NB4 (cell line): Measurements from ENCODE around the gene INO80.
A peak's percentile ranks its signal among the peaks of the same experiment; 100 is the strongest.

Experiments
- DNase-seq: peaks from one replicate; pipeline ENCODE4 v3.0.0; 2010; ENCODE audit warnings: low read depth
- H3K4me3 ChIP-seq: one replicate; pipeline ENCODE4 v1.5.1; 2011; ENCODE audit warnings: mild to moderate bottlenecking, low read depth, low read length, moderate library complexity
- CTCF ChIP-seq: IDR thresholded peaks from one replicate; pipeline ENCODE4 v1.5.1; 2012; ENCODE audit warnings: low read depth, low read length
- MAX ChIP-seq: IDR thresholded peaks from 2 replicates; pipeline ENCODE4 v1.6.1; 2011; ENCODE audit warnings: low read depth, low read length
- MYC ChIP-seq: IDR thresholded peaks from 2 replicates; pipeline ENCODE4 v1.6.1; 2011; ENCODE audit warnings: low read depth, low read length
- POLR2A ChIP-seq: IDR thresholded peaks from 2 replicates; pipeline ENCODE4 v1.6.1; 2011; ENCODE audit warnings: mild to moderate bottlenecking; ENCODE audit not compliant: insufficient read length; ENCODE audit errors: extremely low read depth

INO80 gene

GRCh38 chr15:40930430-40931299 lies 185.4 kb downstream of the INO80 start:
- peak; percentile 39 for TF ChIP-seq CTCF
- no peak for TF ChIP-seq MYC
- no peak for TF ChIP-seq POLR2A
- no peak for TF ChIP-seq MAX

GRCh38 chr15:40929660-40930429 lies 186.2 kb downstream of the INO80 start:
- H3K4me3 ChIP-seq = peak overlapping the region; percentile 50
- no peak; the same call in 1 of the 2 replicates for TF ChIP-seq MAX
- no peak for TF ChIP-seq MYC
- TF ChIP-seq CTCF = no peak
- DNase-seq = peak; percentile 74

More at GRCh38 chr15:40930430-40931299, 185.4 kb downstream of the INO80 start:
- peak; percentile 63 for DNase-seq
- H3K4me3 ChIP-seq = peak overlapping the region; percentile 50
